Measurements from ENCODE around the gene PDGFRB.

Gene PDGFRB

GRCh38 chr5:150162142-150162513 is 6.5 kb upstream of the PDGFRB start:
- DNase-seq: no peak

GRCh38 chr5:150161242-150162141 is 5.8 kb upstream of the PDGFRB start:
- peak; percentile 76 for DNase-seq

GRCh38 chr5:150160448-150161081 is 4.9 kb upstream of the PDGFRB start:
- no peak for DNase-seq

GRCh38 chr5:150159741-150160179 is 4.1 kb upstream of the PDGFRB start:
- no peak for DNase-seq

GRCh38 chr5:150159031-150159430 is 3.4 kb upstream of the PDGFRB start:
- no peak for DNase-seq

GRCh38 chr5:150158170-150158949 is 2.7 kb upstream of the PDGFRB start:
- DNase-seq: no peak

GRCh38 chr5:150157168-150157567 is 1.5 kb upstream of the PDGFRB start:
- DNase-seq: no peak

GRCh38 chr5:150156540-150156939 is 895 bp upstream of the PDGFRB start:
- no peak for DNase-seq

GRCh38 chr5:150156027-150156368 is 353 bp upstream of the PDGFRB start:
- DNase-seq: no peak

- no peak for DNase-seq
Measured at GRCh38 chr5:150154618-150155128, 972 bp downstream of the PDGFRB start.

- no peak for DNase-seq
Measured at GRCh38 chr5:150153957-150154617, 1.6 kb downstream of the PDGFRB start.

- DNase-seq: no peak
Measured at GRCh38 chr5:150153483-150153882, 2.2 kb downstream of the PDGFRB start.

- no peak for DNase-seq
Measured at GRCh38 chr5:150152636-150153462, 2.8 kb downstream of the PDGFRB start.

- DNase-seq: no peak
Measured at GRCh38 chr5:150149618-150150017, 6.0 kb downstream of the PDGFRB start.

- DNase-seq: no peak
Measured at GRCh38 chr5:150148117-150148927, 7.3 kb downstream of the PDGFRB start.

- no peak for DNase-seq
Measured at GRCh38 chr5:150147670-150148069, 8.0 kb downstream of the PDGFRB start.

- DNase-seq: no peak
Measured at GRCh38 chr5:150146862-150147601, 8.6 kb downstream of the PDGFRB start.

- no peak for DNase-seq
Measured at GRCh38 chr5:150146235-150146634, 9.4 kb downstream of the PDGFRB start.

GRCh38 chr5:150144879-150145278 is 10.8 kb downstream of the PDGFRB start:
- no peak for DNase-seq

- no peak for DNase-seq
Measured at GRCh38 chr5:150144246-150144801, 11.3 kb downstream of the PDGFRB start.

Measured in activated gamma-delta T cell treated with Interleukin-2 at 50 U/mL for 16 hours (primary cell).